Stimulated activated CD8-positive, alpha-beta memory T cell treated with anti-CD3 and anti-CD28 coated beads, Interleukin-12 subunit alpha, Interleukin-12 subunit beta, amount 100 ng/mL, for 24 hours (primary cell): ENCODE results near the gene EML1.

ENCODE experiments used
- DNase-seq: peaks from one replicate; pipeline ENCODE4 v3.0.0-alpha.2; 2020; ENCODE audit errors: extremely low read depth

Gene EML1

GRCh38 chr14:99793213-99794150 is at the start of gene EML1:
Gene EML1, plus strand, starts transcription at chr14:99793413. Its CDS starts 64 bp downstream, at chr14:99793477.
- DNase-seq = peak; percentile 41

- no peak for DNase-seq
Measured at GRCh38 chr14:99744199-99744872, 48.9 kb upstream of the EML1 start.

GRCh38 chr14:99744873-99745224 is 48.4 kb upstream of the EML1 start:
- DNase-seq = no peak

- DNase-seq = no peak
Measured at GRCh38 chr14:99745307-99745951, 47.8 kb upstream of the EML1 start.

GRCh38 chr14:99747167-99747566 is 46.0 kb upstream of the EML1 start:
- no peak for DNase-seq

- DNase-seq = no peak
Measured at GRCh38 chr14:99747582-99748330, 45.5 kb upstream of the EML1 start.

- DNase-seq = no peak
Measured at GRCh38 chr14:99748529-99748928, 44.7 kb upstream of the EML1 start.

- DNase-seq = no peak
Measured at GRCh38 chr14:99749142-99749541, 44.1 kb upstream of the EML1 start.

- no peak for DNase-seq
Measured at GRCh38 chr14:99749763-99750715, 43.2 kb upstream of the EML1 start.

GRCh38 chr14:99750746-99751450 is 42.3 kb upstream of the EML1 start:
- no peak for DNase-seq

GRCh38 chr14:99751539-99752485 is 41.4 kb upstream of the EML1 start:
- no peak for DNase-seq

GRCh38 chr14:99752486-99753121 is 40.6 kb upstream of the EML1 start:
- no peak for DNase-seq

- no peak for DNase-seq
Measured at GRCh38 chr14:99753225-99754140, 39.7 kb upstream of the EML1 start.

- no peak for DNase-seq
Measured at GRCh38 chr14:99754141-99755067, 38.8 kb upstream of the EML1 start.

- DNase-seq = no peak
Measured at GRCh38 chr14:99755068-99755405, 38.2 kb upstream of the EML1 start.
